ENCODE measurements around the gene ICAM4.

Gene ICAM4

DNA sequence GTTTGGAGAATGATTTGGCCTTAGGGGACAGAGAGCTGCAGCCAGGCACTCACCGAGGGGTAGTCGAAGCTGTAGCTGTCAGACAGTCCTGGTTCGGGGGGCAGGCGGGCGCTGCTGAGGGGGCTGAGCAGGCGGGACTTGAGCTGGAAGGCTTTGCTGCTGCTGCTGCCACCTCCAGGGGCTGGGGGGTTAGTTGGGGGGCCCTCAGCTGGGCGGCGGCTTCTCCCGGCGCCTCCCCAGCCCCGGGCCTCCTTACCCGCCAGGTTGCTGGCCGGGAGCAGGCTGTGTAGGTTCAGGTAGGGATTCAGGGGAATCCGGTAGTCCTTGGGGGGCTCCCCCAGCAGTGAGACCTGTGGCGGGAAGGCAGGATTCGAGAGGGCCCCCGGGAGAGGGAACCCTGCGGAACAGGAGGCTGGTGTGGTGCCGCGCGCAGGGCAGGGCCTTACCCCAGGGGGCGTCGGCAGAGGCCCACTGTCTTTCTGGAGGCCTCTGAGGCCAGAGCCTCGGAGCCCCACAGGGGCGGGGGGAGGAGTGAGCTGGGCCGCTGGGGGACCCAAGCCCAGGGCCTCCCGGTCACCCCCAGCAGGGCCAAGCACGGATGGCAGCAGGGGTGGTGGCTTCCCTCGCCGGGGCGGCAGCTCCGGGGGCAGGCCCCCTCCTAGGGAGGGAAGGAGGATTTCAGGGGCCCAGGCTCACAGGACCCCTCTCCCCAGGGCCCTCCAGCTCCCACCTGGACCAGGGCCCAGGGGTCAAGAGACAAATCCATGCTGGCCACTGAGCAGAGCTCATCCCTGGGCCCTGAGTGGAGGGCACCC is 34.1 kb downstream of the ICAM4 start:
- Histone ChIP-seq H3K27ac (replicated peaks) (no peak overlapping the region), H3K4me3 (replicated peaks; ENCODE audit: insufficient read depth, low read length) (no peak overlapping the region), H3K27me3 (ENCODE audit: insufficient read depth, poor library complexity, severe bottlenecking) (no peaks in the 10 kb centered on the region)
- TF ChIP-seq SPI1 (IDR thresholded peaks at IDR 0.05; ENCODE audit: borderline replicate concordance, low read depth) (no peak), GABPA (IDR thresholded peaks at IDR 0.05; ENCODE audit: low read depth) (no peak), POLR2AphosphoS5 (IDR thresholded peaks at IDR 0.05; ENCODE audit: low read depth) (no peak)
- TF ChIP-seq, protein P1, sequence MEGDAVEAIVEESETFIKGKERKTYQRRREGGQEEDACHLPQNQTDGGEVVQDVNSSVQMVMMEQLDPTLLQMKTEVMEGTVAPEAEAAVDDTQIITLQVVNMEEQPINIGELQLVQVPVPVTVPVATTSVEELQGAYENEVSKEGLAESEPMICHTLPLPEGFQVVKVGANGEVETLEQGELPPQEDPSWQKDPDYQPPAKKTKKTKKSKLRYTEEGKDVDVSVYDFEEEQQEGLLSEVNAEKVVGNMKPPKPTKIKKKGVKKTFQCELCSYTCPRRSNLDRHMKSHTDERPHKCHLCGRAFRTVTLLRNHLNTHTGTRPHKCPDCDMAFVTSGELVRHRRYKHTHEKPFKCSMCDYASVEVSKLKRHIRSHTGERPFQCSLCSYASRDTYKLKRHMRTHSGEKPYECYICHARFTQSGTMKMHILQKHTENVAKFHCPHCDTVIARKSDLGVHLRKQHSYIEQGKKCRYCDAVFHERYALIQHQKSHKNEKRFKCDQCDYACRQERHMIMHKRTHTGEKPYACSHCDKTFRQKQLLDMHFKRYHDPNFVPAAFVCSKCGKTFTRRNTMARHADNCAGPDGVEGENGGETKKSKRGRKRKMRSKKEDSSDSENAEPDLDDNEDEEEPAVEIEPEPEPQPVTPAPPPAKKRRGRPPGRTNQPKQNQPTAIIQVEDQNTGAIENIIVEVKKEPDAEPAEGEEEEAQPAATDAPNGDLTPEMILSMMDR (IDR thresholded peaks at IDR 0.05; ENCODE audit: insufficient read depth, low read length) = no peak
- TF ChIP-seq, protein P2, sequence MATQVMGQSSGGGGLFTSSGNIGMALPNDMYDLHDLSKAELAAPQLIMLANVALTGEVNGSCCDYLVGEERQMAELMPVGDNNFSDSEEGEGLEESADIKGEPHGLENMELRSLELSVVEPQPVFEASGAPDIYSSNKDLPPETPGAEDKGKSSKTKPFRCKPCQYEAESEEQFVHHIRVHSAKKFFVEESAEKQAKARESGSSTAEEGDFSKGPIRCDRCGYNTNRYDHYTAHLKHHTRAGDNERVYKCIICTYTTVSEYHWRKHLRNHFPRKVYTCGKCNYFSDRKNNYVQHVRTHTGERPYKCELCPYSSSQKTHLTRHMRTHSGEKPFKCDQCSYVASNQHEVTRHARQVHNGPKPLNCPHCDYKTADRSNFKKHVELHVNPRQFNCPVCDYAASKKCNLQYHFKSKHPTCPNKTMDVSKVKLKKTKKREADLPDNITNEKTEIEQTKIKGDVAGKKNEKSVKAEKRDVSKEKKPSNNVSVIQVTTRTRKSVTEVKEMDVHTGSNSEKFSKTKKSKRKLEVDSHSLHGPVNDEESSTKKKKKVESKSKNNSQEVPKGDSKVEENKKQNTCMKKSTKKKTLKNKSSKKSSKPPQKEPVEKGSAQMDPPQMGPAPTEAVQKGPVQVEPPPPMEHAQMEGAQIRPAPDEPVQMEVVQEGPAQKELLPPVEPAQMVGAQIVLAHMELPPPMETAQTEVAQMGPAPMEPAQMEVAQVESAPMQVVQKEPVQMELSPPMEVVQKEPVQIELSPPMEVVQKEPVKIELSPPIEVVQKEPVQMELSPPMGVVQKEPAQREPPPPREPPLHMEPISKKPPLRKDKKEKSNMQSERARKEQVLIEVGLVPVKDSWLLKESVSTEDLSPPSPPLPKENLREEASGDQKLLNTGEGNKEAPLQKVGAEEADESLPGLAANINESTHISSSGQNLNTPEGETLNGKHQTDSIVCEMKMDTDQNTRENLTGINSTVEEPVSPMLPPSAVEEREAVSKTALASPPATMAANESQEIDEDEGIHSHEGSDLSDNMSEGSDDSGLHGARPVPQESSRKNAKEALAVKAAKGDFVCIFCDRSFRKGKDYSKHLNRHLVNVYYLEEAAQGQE (IDR thresholded peaks at IDR 0.05; ENCODE audit: insufficient replicate concordance, low read depth) = no peak
- DNase-seq (ENCODE audit: low read depth in 1 of 2, low spot score in 1 of 2) = no peak

DNA sequence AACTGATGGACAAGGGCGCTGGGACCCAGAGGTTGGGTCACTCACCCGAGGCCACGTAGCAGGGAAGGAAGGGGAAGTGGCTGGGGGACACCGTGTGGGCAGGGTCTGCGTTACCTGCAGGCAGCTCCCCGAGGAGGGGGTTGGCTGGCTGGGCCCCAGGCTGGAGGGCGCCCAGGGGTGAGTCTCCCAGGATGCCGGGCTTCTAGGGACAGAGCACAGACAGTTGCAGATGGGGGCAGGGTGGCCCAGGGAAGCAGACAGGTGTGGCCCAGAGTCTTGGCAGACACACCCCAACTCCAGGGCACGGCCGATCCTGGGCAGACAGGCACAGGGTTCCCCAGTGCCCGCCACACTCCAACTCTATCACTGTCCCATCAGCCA is 34.7 kb downstream of the ICAM4 start:
- TF ChIP-seq, protein P2 (IDR thresholded peaks at IDR 0.05; ENCODE audit: insufficient replicate concordance, low read depth) = no peak
- 0 out of 2 replicates have a peak, but pooled peaks have one; percentile 20 for TF ChIP-seq POLR2AphosphoS5 (IDR thresholded peaks at IDR 0.05; ENCODE audit: low read depth)
- TF ChIP-seq, protein P1 (IDR thresholded peaks at IDR 0.05; ENCODE audit: insufficient read depth, low read length) = no peak
- TF ChIP-seq GABPA (IDR thresholded peaks at IDR 0.05; ENCODE audit: low read depth) = no peak
- TF ChIP-seq SPI1 (IDR thresholded peaks at IDR 0.05; ENCODE audit: borderline replicate concordance, low read depth) = no peak
- Histone ChIP-seq H3K27ac (replicated peaks) (no peak overlapping the region), H3K27me3 (ENCODE audit: insufficient read depth, poor library complexity, severe bottlenecking) (no peaks in the 10 kb centered on the region), H3K4me3 (replicated peaks; ENCODE audit: insufficient read depth, low read length) (no peak overlapping the region)
- no peak for DNase-seq (ENCODE audit: low read depth in 1 of 2, low spot score in 1 of 2)

DNA sequence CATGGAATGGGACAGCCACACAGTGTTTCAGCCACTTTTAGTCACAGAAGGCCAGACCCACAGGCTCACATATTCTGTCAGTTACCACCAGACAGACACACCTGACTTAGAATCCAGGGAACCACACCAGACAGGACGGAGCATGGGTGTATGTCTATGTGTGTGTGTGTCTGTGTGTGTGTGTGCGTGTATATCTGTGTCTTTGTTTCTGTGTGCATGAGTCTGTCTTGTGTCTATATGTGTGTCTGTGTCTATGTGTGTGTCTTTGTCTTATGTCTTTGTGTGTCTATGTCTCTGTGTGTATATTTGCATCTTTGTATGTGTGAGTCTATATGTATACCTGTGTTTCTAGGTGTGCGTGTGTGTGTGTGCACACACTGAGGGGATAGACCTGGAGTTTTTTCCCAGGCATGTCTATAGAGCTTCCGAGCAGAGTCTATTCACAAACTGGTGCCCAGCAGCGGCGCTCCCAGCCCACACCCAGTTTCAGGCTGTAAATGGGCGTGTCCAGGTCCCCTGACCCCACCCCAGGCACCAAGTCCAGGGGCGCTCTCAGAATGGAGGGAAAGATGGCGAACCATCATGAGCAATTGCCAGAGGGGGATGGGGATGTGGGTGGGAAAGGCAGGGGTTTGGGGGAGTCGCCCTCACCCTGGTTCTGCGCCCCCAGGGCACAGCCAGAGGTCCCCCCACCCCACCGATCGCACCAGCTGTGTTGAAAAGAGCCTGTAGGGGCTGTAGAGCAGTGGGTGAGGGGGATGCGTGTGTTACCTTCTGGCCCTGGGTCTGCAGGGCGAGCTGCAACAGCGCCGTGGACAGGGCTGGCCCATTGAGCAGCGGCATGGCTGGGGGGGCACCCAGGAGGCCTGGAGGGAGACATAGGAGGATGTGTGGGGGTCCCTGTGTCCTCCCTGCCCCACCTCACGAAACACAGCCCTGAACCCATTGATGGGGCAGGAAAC is 35.4 kb downstream of the ICAM4 start:
- TF ChIP-seq GABPA (IDR thresholded peaks at IDR 0.05; ENCODE audit: low read depth) (no peak), POLR2AphosphoS5 (IDR thresholded peaks at IDR 0.05; ENCODE audit: low read depth) (no peak), SPI1 (IDR thresholded peaks at IDR 0.05; ENCODE audit: borderline replicate concordance, low read depth) (no peak)
- TF ChIP-seq, protein P1 (IDR thresholded peaks at IDR 0.05; ENCODE audit: insufficient read depth, low read length) = no peak
- TF ChIP-seq, protein P2 (IDR thresholded peaks at IDR 0.05; ENCODE audit: insufficient replicate concordance, low read depth) = no peak
- DNase-seq (ENCODE audit: low read depth in 1 of 2, low spot score in 1 of 2) = no peak
- no peak overlapping the region for H3K4me3 ChIP-seq (replicated peaks; ENCODE audit: insufficient read depth, low read length)
- no peak overlapping the region for H3K27ac ChIP-seq (replicated peaks)
- no peaks in the 10 kb centered on the region for H3K27me3 ChIP-seq (ENCODE audit: insufficient read depth, poor library complexity, severe bottlenecking)
